ENCODE data around the gene LAMA1. TPM values are rescaled to one million over a fixed set of nuclear protein-coding genes. Genes with fewer than 3 reads are reported as not detected.

The LAMA1 gene
- total and polyA plus RNA-seq, 2 of the 8 experiments (the other 6 are each of a cell fraction or from before 2014, with no cell fraction given): 30.4 to 48.7 TPM

GRCh38 chr18:7139409-7139808, 21.8 kb upstream of the LAMA1 start:
- POLR2A ChIA-PET (ENCODE audit: partially characterized antibody): no interaction called here
- no peak overlapping the region for H4K8ac ChIP-seq (ENCODE audit: extremely low read depth, insufficient read depth, low read length)

More at GRCh38 chr18:7139409-7139808, 21.8 kb upstream of the LAMA1 start:
- Histone ChIP-seq H3K56ac (replicated peaks; ENCODE audit: insufficient read length, low read depth, low read length) (no peak overlapping the region), H3K4me2 (ENCODE audit: insufficient read depth in 1 of 2, low read depth in 2 of 2, low read length in 2 of 2) (no peak overlapping the region), H3K36me3 (ENCODE audit: control insufficient read depth in 2 of 4, insufficient read depth in 4 of 4, low read length in 3 of 4) (no peaks in the 10 kb centered on the region), H2AK5ac (ENCODE audit: low read depth, low read length) (no peak overlapping the region), H3K23ac (ENCODE audit: insufficient read length) (no peak overlapping the region), H3K79me1 (ENCODE audit: low read depth, low read length) (no peaks in the 10 kb centered on the region), H3K79me2 (ENCODE audit: control insufficient read depth in 1 of 2, insufficient read depth in 2 of 2, low read length in 2 of 2) (no peaks in the 10 kb centered on the region), H4K91ac (replicated peaks; ENCODE audit: insufficient read length, low read length) (no peak overlapping the region), H2BK5ac (ENCODE audit: low read depth, low read length) (no peak overlapping the region), H2BK120ac (replicated peaks; ENCODE audit: low read depth, low read length) (no peak overlapping the region), H3K18ac (ENCODE audit: extremely low read depth, low read length) (no peak overlapping the region), H3K9ac (replicated peaks in 1 of 4; ENCODE audit: extremely low read depth in 1 of 4, low read depth in 3 of 4, low read length in 3 of 4) (no peak overlapping the region), H4K5ac (ENCODE audit: insufficient read length, low read depth, low read length) (no peak overlapping the region), H3K4ac (replicated peaks; ENCODE audit: insufficient read length, low read depth, low read length) (no peak overlapping the region), H3K23me2 (ENCODE audit: low read depth, low read length) (no peaks in the 10 kb centered on the region), H3K14ac (ENCODE audit: insufficient read length) (no peak overlapping the region), H4K20me1 (replicated peaks in 1 of 2; ENCODE audit: control insufficient read depth in 1 of 2, insufficient read depth in 2 of 2, low read length in 2 of 2) (no peaks in the 10 kb centered on the region), H2BK15ac (ENCODE audit: low read length) (no peak overlapping the region), H3K4me3 (ENCODE audit: extremely low read depth in 1 of 4, insufficient read depth in 2 of 4, low read depth in 3 of 4, low read length in 4 of 4) (no peak overlapping the region), H2BK12ac (ENCODE audit: low read depth, low read length) (no peak overlapping the region), H3K27me3 (replicated peaks in 1 of 4; ENCODE audit: control insufficient read depth in 3 of 4, extremely low read depth in 1 of 4, insufficient read depth in 3 of 4, low read length in 3 of 4) (no peaks in the 10 kb centered on the region), H2BK20ac (ENCODE audit: low read length) (no peak overlapping the region), H3K4me1 (replicated peaks in 1 of 4; ENCODE audit: control insufficient read depth in 3 of 4, insufficient read depth in 4 of 4, low read length in 3 of 4) (no peaks in the 10 kb centered on the region), H3K27ac (ENCODE audit: low read depth, low read length) (no peak overlapping the region), H3K9me3 (ENCODE audit: insufficient read depth in 2 of 2, low read depth in 1 of 2, low read length in 1 of 2) (no peaks in the 10 kb centered on the region), H2AFZ (ENCODE audit: low read length) (no peak overlapping the region)
- WGBS, 2 experiments (ENCODE audit: extremely low coverage in 1 of 2, insufficient coverage in 1 of 2, insufficient read length in 1 of 2, insufficient replicate concordance in 2 of 2, low coverage in 1 of 2, low lambda C conversion rate in 2 of 2, missing lambda C conversion rate in 1 of 2): 90% methylated on average over 3 of the region's 4 CpGs; no CpG with 5 or more reads in 1 of the 2 experiments
- FAIRE-seq (no peak), DNase-seq (ENCODE audit: low read depth in 1 of 2, low spot score in 2 of 2) (no peak)
- TF ChIP-seq BCL11A (IDR thresholded peaks at IDR 0.05; ENCODE audit: low read depth in 2 of 2, low read length in 2 of 2) (no peak), TCF12 (IDR thresholded peaks at IDR 0.05; ENCODE audit: low read depth, low read length) (no peak), MAFK (IDR thresholded peaks at IDR 0.05; ENCODE audit: low read depth, low read length) (no peak), HDAC6 (IDR thresholded peaks at IDR 0.05; ENCODE audit: low read depth, low read length) (no peak)
- TF ChIP-seq, protein P1, sequence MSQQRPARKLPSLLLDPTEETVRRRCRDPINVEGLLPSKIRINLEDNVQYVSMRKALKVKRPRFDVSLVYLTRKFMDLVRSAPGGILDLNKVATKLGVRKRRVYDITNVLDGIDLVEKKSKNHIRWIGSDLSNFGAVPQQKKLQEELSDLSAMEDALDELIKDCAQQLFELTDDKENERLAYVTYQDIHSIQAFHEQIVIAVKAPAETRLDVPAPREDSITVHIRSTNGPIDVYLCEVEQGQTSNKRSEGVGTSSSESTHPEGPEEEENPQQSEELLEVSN (IDR thresholded peaks at IDR 0.05): no peak
- CTCF ChIA-PET (ENCODE audit: partially characterized antibody): interaction anchor here (0.7 kb wide), 1 partner anchor 12 kb away, joined by 3 read pairs; no protein-coding TSS in a partner anchor

All from H1 (cell line).